ENCODE measurements around the gene DGKK. TPM values are rescaled to one million over a fixed set of nuclear protein-coding genes. Genes with fewer than 3 reads are reported as not detected.

Gene DGKK
- total and polyA plus RNA-seq, 2 experiments from 2014 or later, result 0.15 to 0.27 TPM

- TF ChIP-seq CTCF (IDR thresholded peaks at IDR 0.05; ENCODE audit: low read depth, low read length), result no peak
- Histone ChIP-seq H3K27ac (no peak overlapping the region), H3K36me3 (no peaks in the 10 kb centered on the region), H3K4me3 (no peak overlapping the region), H3K9me3 (ENCODE audit: low read depth) (no peaks in the 10 kb centered on the region), H3K27me3 (no peaks in the 10 kb centered on the region), H3K4me1 (ENCODE audit: low read depth) (no peaks in the 10 kb centered on the region)
- no peak for DNase-seq (ENCODE audit: low read depth in 1 of 2, low spot score in 1 of 2)
Measured at GRCh38 chrX:50402886-50403285, 67.7 kb downstream of the DGKK start.

- Histone ChIP-seq H3K4me3 (no peak overlapping the region), H3K27ac (no peak overlapping the region), H3K36me3 (no peaks in the 10 kb centered on the region), H3K4me1 (ENCODE audit: low read depth) (no peaks in the 10 kb centered on the region), H3K27me3 (no peaks in the 10 kb centered on the region), H3K9me3 (ENCODE audit: low read depth) (no peaks in the 10 kb centered on the region)
- DNase-seq (ENCODE audit: low read depth in 1 of 2, low spot score in 1 of 2), result no peak
- no peak for TF ChIP-seq CTCF (IDR thresholded peaks at IDR 0.05; ENCODE audit: low read depth, low read length)
Measured at GRCh38 chrX:50393902-50394301, 76.7 kb downstream of the DGKK start.

GRCh38 chrX:50386520-50386919 is 84.1 kb downstream of the DGKK start:
- H3K4me3 ChIP-seq, result no peak overlapping the region
- H3K27me3 ChIP-seq, result no peaks in the 10 kb centered on the region
- no peak overlapping the region for H3K27ac ChIP-seq
- no peak for DNase-seq (ENCODE audit: low read depth in 1 of 2, low spot score in 1 of 2)
- no peaks in the 10 kb centered on the region for H3K36me3 ChIP-seq
- TF ChIP-seq CTCF (IDR thresholded peaks at IDR 0.05; ENCODE audit: low read depth, low read length), result no peak
- no peaks in the 10 kb centered on the region for H3K9me3 ChIP-seq (ENCODE audit: low read depth)
- H3K4me1 ChIP-seq (ENCODE audit: low read depth), result no peaks in the 10 kb centered on the region

- DNase-seq (ENCODE audit: low read depth in 1 of 2, low spot score in 1 of 2), result no peak
- no peaks in the 10 kb centered on the region for H3K27me3 ChIP-seq
- no peaks in the 10 kb centered on the region for H3K36me3 ChIP-seq
- TF ChIP-seq CTCF (IDR thresholded peaks at IDR 0.05; ENCODE audit: low read depth, low read length), result no peak
- H3K9me3 ChIP-seq (ENCODE audit: low read depth), result no peaks in the 10 kb centered on the region
- H3K27ac ChIP-seq, result no peak overlapping the region
- H3K4me3 ChIP-seq, result no peak overlapping the region
- no peaks in the 10 kb centered on the region for H3K4me1 ChIP-seq (ENCODE audit: low read depth)
Measured at GRCh38 chrX:50381729-50382415, 88.8 kb downstream of the DGKK start.

- Histone ChIP-seq H3K4me3 (no peak overlapping the region), H3K36me3 (no peaks in the 10 kb centered on the region), H3K27me3 (no peaks in the 10 kb centered on the region), H3K9me3 (ENCODE audit: low read depth) (no peaks in the 10 kb centered on the region), H3K27ac (no peak overlapping the region), H3K4me1 (ENCODE audit: low read depth) (no peaks in the 10 kb centered on the region)
- no peak for DNase-seq (ENCODE audit: low read depth in 1 of 2, low spot score in 1 of 2)
- no peak for TF ChIP-seq CTCF (IDR thresholded peaks at IDR 0.05; ENCODE audit: low read depth, low read length)
Measured at GRCh38 chrX:50375481-50376267, 95.0 kb downstream of the DGKK start.

Data from cardiac muscle cell (in vitro differentiated cells and primary cell).